Activated CD4-positive, alpha-beta T cell treated with anti-CD3 and anti-CD28 coated beads for 36 hours (primary cell): ENCODE measurements around the gene RBBP4. TPM values are rescaled to one million over a fixed set of nuclear protein-coding genes. Genes with fewer than 3 reads are reported as not detected.
"Not testable (repeated sequence)": the region's sequence is repeated elsewhere in the genome, so short reads cannot be mapped to it uniquely, and the experiment has no call there.

Source experiments
- ATAC-seq: fragments of 200-7000 bp; cut with Tn5 transposase; one replicate; pipeline ENCODE4 v1.10.0; 2021; ENCODE audit warnings: mild to moderate bottlenecking, moderate library complexity
- CTCF ChIA-PET: fragments of 350-600 bp; sonication (Branson Sonifier 250); formaldehyde crosslinking; loops from one replicate; lab custom pipeline; 2021; ENCODE audit warnings: antibody characterized with exemption; lab: Charles Lee
- POLR2A ChIA-PET: fragments of 350-600 bp; sonication (Branson Sonifier 250); formaldehyde crosslinking; loops from one replicate; lab custom pipeline; 2021; ENCODE audit warnings: antibody characterized with exemption, inconsistent platforms; lab: Charles Lee
- DNase-seq: peaks from one replicate; pipeline ENCODE4 v3.0.0-alpha.2; 2020
- H3K27ac Mint-ChIP-seq: one replicate; pipeline ENCODE4 v1.8.0; 2021; ENCODE audit warnings: mixed read lengths
- H3K27me3 Mint-ChIP-seq: one replicate; pipeline ENCODE4 v1.8.0; 2021; ENCODE audit warnings: mixed read lengths
- H3K36me3 Mint-ChIP-seq: one replicate; pipeline ENCODE4 v1.8.0; 2021; ENCODE audit warnings: low read depth, mixed read lengths
- H3K4me1 Mint-ChIP-seq: one replicate; pipeline ENCODE4 v1.8.0; 2021; ENCODE audit warnings: mixed read lengths
- H3K4me3 Mint-ChIP-seq: one replicate; pipeline ENCODE4 v1.8.0; 2021; ENCODE audit warnings: mild to moderate bottlenecking, moderate library complexity, mixed read lengths
- H3K9me3 Mint-ChIP-seq: one replicate; pipeline ENCODE4 v1.8.0; 2021; ENCODE audit warnings: low read depth, mixed read lengths
- intact Hi-C, 2 experiments: fragments of 100-400 bp; cut with DNase I in 1 of 2; cut with micrococcal nuclease in 1 of 2; formaldehyde crosslinking; loops; one replicate each; pipeline versions ENCODE4 v1.14.2 to v1.15.1; 2022 to 2024; cut with DNase I, micrococcal nuclease
- total RNA-seq, 2 experiments: library from RNA; stranded (reverse); gene quantifications; one replicate each; pipeline ENCODE4 v1.2.3, GENCODE V29; 2021

RBBP4 gene
- total RNA-seq, 2 experiments from 2014 or later, result 323 to 331 TPM

GRCh38 chr1:32706491-32706890, 55.5 kb downstream of the RBBP4 start:
- Mint-ChIP-seq H3K4me3 (no peak overlapping the region), H3K27ac (no peak overlapping the region), H3K27me3 (peaks cover 24% of the 10 kb centered on the region), H3K4me1 (peaks cover 9% of the 10 kb centered on the region), H3K36me3 (no peaks in the 10 kb centered on the region), H3K9me3 (no peaks in the 10 kb centered on the region)
- POLR2A ChIA-PET, result interaction anchor here (0.6 kb wide), 1 partner anchor 74 kb away, joined by 3 read pairs; no protein-coding TSS in a partner anchor
- DNase-seq, result no peak
- no peak for ATAC-seq
- intact Hi-C loops, result no loop called here
- CTCF ChIA-PET, result interaction anchor here (0.6 to 3.4 kb wide), 7 partner anchors 12 to 294 kb away, joined by 3 to 25 read pairs (median 3); no protein-coding TSS in a partner anchor

- DNase-seq (no peak), ATAC-seq (no peak)
- Mint-ChIP-seq H3K27ac (no peak overlapping the region), H3K4me1 (peaks cover 4% of the 10 kb centered on the region), H3K27me3 (peaks cover 11% of the 10 kb centered on the region), H3K36me3 (no peaks in the 10 kb centered on the region), H3K9me3 (no peaks in the 10 kb centered on the region), H3K4me3 (no peak overlapping the region)
- POLR2A ChIA-PET, result no interaction called here
- CTCF ChIA-PET, result interaction anchor here (0.7 to 6.8 kb wide), 4 partner anchors 11 to 575 kb away, joined by 3 to 156 read pairs (median 4); no protein-coding TSS in a partner anchor
- intact Hi-C loops, result no loop called here
Observed at GRCh38 chr1:32709075-32709474, 58.1 kb downstream of the RBBP4 start.

- Mint-ChIP-seq H3K9me3 (no peaks in the 10 kb centered on the region), H3K4me1 (peaks cover 4% of the 10 kb centered on the region), H3K36me3 (no peaks in the 10 kb centered on the region), H3K27ac (no peak overlapping the region), H3K4me3 (no peak overlapping the region), H3K27me3 (peaks cover 7% of the 10 kb centered on the region)
- ATAC-seq (no peak), DNase-seq (no peak)
- intact Hi-C loops, result no loop called here
- ChIA-PET POLR2A (no interaction called here), CTCF (interaction anchor here (0.7 to 6.8 kb wide), 4 partner anchors 11 to 575 kb away, joined by 3 to 156 read pairs (median 4); no protein-coding TSS in a partner anchor)
Observed at GRCh38 chr1:32709476-32709875, 58.5 kb downstream of the RBBP4 start.

GRCh38 chr1:32711221-32711620, 60.2 kb downstream of the RBBP4 start:
- H3K4me1 Mint-ChIP-seq, H3K9me3 Mint-ChIP-seq, DNase-seq, POLR2A ChIA-PET, H3K4me3 Mint-ChIP-seq, ATAC-seq, H3K36me3 Mint-ChIP-seq, H3K27ac Mint-ChIP-seq, H3K27me3 Mint-ChIP-seq: not testable (repeated sequence)
- CTCF ChIA-PET, result interaction anchor here (0.6 to 6.8 kb wide), 13 partner anchors 11 to 203 kb away, joined by 3 to 156 read pairs (median 8); no protein-coding TSS in a partner anchor
- intact Hi-C loops, result loop anchor here in 1 of 2 experiments (5.0 kb wide), 1 partner anchor 46 kb away; no protein-coding TSS in a partner anchor

- H3K4me3 Mint-ChIP-seq, result no peak overlapping the region
Observed at GRCh38 chr1:32713081-32713480, 62.1 kb downstream of the RBBP4 start.

GRCh38 chr1:32714277-32714676, 63.3 kb downstream of the RBBP4 start:
- Mint-ChIP-seq H3K27me3 (no peaks in the 10 kb centered on the region), H3K4me1 (peaks cover 12% of the 10 kb centered on the region), H3K27ac (no peak overlapping the region), H3K4me3 (no peak overlapping the region), H3K9me3 (no peaks in the 10 kb centered on the region), H3K36me3 (no peaks in the 10 kb centered on the region)
- ChIA-PET POLR2A (no interaction called here), CTCF (interaction anchor here (0.6 to 6.8 kb wide), 4 partner anchors 9 to 564 kb away, joined by 3 to 156 read pairs (median 4); no protein-coding TSS in a partner anchor)
- intact Hi-C loops, result loop anchor here in 1 of 2 experiments (5.0 kb wide), 1 partner anchor 43 kb away; no protein-coding TSS in a partner anchor
- ATAC-seq, result no peak
- no peak for DNase-seq

More at GRCh38 chr1:32713081-32713480, 62.1 kb downstream of the RBBP4 start:
- no peaks in the 10 kb centered on the region for H3K27me3 Mint-ChIP-seq
- no peak overlapping the region for H3K27ac Mint-ChIP-seq
- intact Hi-C loops, result loop anchor here (2.0 to 5.0 kb wide), 2 partner anchors 44 to 368 kb away; partner anchors contain the start of gene AZIN2 (in 1 of the 2)
- DNase-seq (no peak), ATAC-seq (no peak)
- H3K4me1 Mint-ChIP-seq, result peaks cover 12% of the 10 kb centered on the region
- no peaks in the 10 kb centered on the region for H3K36me3 Mint-ChIP-seq
- ChIA-PET CTCF (interaction anchor here (0.6 to 6.8 kb wide), 19 partner anchors 8 to 348 kb away, joined by 3 to 156 read pairs (median 5); no protein-coding TSS in a partner anchor), POLR2A (interaction anchor here (0.6 to 0.7 kb wide), 2 partner anchors 78 to 98 kb away, joined by 3 to 11 read pairs; no protein-coding TSS in a partner anchor)
- no peaks in the 10 kb centered on the region for H3K9me3 Mint-ChIP-seq

GRCh38 chr1:32715901-32716311, 64.9 kb downstream of the RBBP4 start:
- Mint-ChIP-seq H3K4me3 (no peak overlapping the region), H3K27me3 (peaks cover 2% of the 10 kb centered on the region), H3K4me1 (peaks cover 12% of the 10 kb centered on the region), H3K9me3 (no peaks in the 10 kb centered on the region), H3K27ac (no peak overlapping the region), H3K36me3 (no peaks in the 10 kb centered on the region)
- ChIA-PET CTCF (interaction anchor here (0.6 to 1.0 kb wide), 5 partner anchors 10 to 156 kb away, joined by 3 to 5 read pairs (median 4); no protein-coding TSS in a partner anchor), POLR2A (no interaction called here)
- ATAC-seq (no peak), DNase-seq (no peak)
- intact Hi-C loops, result no loop called here

- POLR2A ChIA-PET, result no interaction called here
- H3K4me3 Mint-ChIP-seq, result no peak overlapping the region
- H3K27me3 Mint-ChIP-seq, result peaks cover 2% of the 10 kb centered on the region
- peaks cover 12% of the 10 kb centered on the region for H3K4me1 Mint-ChIP-seq
- no peaks in the 10 kb centered on the region for H3K9me3 Mint-ChIP-seq
- H3K36me3 Mint-ChIP-seq, result no peaks in the 10 kb centered on the region
- H3K27ac Mint-ChIP-seq, result no peak overlapping the region
- peak; percentile 88 for DNase-seq
- ATAC-seq, result peak; percentile 93
- intact Hi-C loops, result no loop called here
- CTCF ChIA-PET, result interaction anchor here (0.6 to 1.0 kb wide), 6 partner anchors 11 to 157 kb away, joined by 3 to 5 read pairs (median 4); no protein-coding TSS in a partner anchor
Observed at GRCh38 chr1:32716312-32717148, 65.5 kb downstream of the RBBP4 start.

- H3K36me3 Mint-ChIP-seq, result no peaks in the 10 kb centered on the region
- H3K4me3 Mint-ChIP-seq, result no peak overlapping the region
- DNase-seq (no peak), ATAC-seq (no peak)
- peaks cover 5% of the 10 kb centered on the region for H3K27me3 Mint-ChIP-seq
- ChIA-PET CTCF (no interaction called here), POLR2A (interaction anchor here (1.1 kb wide), 1 partner anchor 30 kb away, joined by 4 read pairs; no protein-coding TSS in a partner anchor)
- H3K4me1 Mint-ChIP-seq, result peaks cover 8% of the 10 kb centered on the region
- no peak overlapping the region for H3K27ac Mint-ChIP-seq
- H3K9me3 Mint-ChIP-seq, result no peaks in the 10 kb centered on the region
- intact Hi-C loops, result no loop called here
Observed at GRCh38 chr1:32717503-32717902, 66.5 kb downstream of the RBBP4 start.

GRCh38 chr1:32718036-32718435, 67.0 kb downstream of the RBBP4 start:
- Mint-ChIP-seq H3K27me3 (peaks cover 5% of the 10 kb centered on the region), H3K9me3 (no peaks in the 10 kb centered on the region), H3K27ac (no peak overlapping the region), H3K36me3 (no peaks in the 10 kb centered on the region), H3K4me1 (peaks cover 8% of the 10 kb centered on the region), H3K4me3 (no peak overlapping the region)
- CTCF ChIA-PET, result no interaction called here
- DNase-seq, result no peak
- POLR2A ChIA-PET, result interaction anchor here (1.1 kb wide), 1 partner anchor 30 kb away, joined by 4 read pairs; no protein-coding TSS in a partner anchor
- no peak for ATAC-seq
- intact Hi-C loops, result no loop called here

GRCh38 chr1:32718527-32718926, 67.5 kb downstream of the RBBP4 start:
- POLR2A ChIA-PET, result interaction anchor here (1.1 kb wide), 1 partner anchor 31 kb away, joined by 4 read pairs; no protein-coding TSS in a partner anchor
- intact Hi-C loops, result no loop called here
- Mint-ChIP-seq H3K36me3 (no peaks in the 10 kb centered on the region), H3K27me3 (peaks cover 5% of the 10 kb centered on the region), H3K27ac (no peak overlapping the region), H3K4me3 (no peak overlapping the region), H3K9me3 (no peaks in the 10 kb centered on the region), H3K4me1 (peaks cover 8% of the 10 kb centered on the region)
- CTCF ChIA-PET, result no interaction called here
- ATAC-seq (no peak), DNase-seq (no peak)
